Transverse colon (tissue), 4 donors: ENCODE results near the gene NCK2.

Experiments
- POLR2AphosphoS5 ChIP-seq, 3 donors: sonication (generic); formaldehyde crosslinking; IDR thresholded peaks; one replicate each; pipeline ENCODE4 v1.6.1; 2016; ENCODE audit warnings: antibody characterized with exemption in 3 of 3
- TF ChIP-seq, protein P1 (sequence below), 5 experiments: fragments of 200-600 bp in 3 of 5; fragments of 450-650 bp in 2 of 5; sonication (generic) in 3 of 5; IDR thresholded peaks; 1 replicate in 2 of 5; 2 replicates in 3 of 5; pipeline ENCODE4 v1.5.1; 2016 to 2017; ENCODE audit warnings: antibody characterized with exemption in 5 of 5, inconsistent platforms in 3 of 5, mild to moderate bottlenecking in 2 of 5, moderate library complexity in 1 of 5

DNA sequence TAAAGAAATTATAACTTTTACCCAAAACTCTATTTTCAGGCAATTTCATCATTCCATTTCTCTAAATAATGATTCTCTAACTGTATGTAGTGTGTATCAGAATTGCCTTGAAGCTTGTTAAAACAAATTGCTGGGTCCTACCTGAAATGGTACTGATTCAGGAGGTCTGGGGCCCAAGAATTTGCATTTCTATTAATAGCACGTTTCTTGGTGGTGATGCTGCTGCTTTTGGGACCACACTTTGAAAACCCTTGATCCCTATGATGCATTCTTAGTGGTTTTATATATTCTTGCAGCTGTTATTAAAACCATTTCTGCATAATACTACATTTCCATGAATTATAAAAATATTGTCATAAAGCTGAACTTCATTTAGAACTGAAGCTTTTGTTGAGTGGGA, 140.7 kb downstream of the NCK2 start:
- TF ChIP-seq, protein P1, sequence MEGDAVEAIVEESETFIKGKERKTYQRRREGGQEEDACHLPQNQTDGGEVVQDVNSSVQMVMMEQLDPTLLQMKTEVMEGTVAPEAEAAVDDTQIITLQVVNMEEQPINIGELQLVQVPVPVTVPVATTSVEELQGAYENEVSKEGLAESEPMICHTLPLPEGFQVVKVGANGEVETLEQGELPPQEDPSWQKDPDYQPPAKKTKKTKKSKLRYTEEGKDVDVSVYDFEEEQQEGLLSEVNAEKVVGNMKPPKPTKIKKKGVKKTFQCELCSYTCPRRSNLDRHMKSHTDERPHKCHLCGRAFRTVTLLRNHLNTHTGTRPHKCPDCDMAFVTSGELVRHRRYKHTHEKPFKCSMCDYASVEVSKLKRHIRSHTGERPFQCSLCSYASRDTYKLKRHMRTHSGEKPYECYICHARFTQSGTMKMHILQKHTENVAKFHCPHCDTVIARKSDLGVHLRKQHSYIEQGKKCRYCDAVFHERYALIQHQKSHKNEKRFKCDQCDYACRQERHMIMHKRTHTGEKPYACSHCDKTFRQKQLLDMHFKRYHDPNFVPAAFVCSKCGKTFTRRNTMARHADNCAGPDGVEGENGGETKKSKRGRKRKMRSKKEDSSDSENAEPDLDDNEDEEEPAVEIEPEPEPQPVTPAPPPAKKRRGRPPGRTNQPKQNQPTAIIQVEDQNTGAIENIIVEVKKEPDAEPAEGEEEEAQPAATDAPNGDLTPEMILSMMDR (IDR thresholded peaks at IDR 0.05), result no peak
- no peak for TF ChIP-seq POLR2AphosphoS5 (IDR thresholded peaks at IDR 0.05)
